Right cardiac atrium (tissue), 5 donors: ENCODE measurements around the gene CHAD. TPM values are rescaled to one million over a fixed set of nuclear protein-coding genes. Genes with fewer than 3 reads are reported as not detected.

Source experiments
- ATAC-seq, 2 donors: fragments of 200-7000 bp; cut with Tn5 transposase; one replicate each; pipeline versions ENCODE4 v1.8.0 to v1.9.1; 2020; ENCODE audit warnings: moderate library complexity in 2 of 2, mild to moderate bottlenecking in 1 of 2
- DNase-seq, 3 donors: peaks; one replicate each; pipeline ENCODE4 v3.0.0-alpha.2; 2020
- H3K27ac ChIP-seq: one replicate; pipeline ENCODE4 v1.5.1; 2013; ENCODE audit warnings: mild to moderate bottlenecking, low read length, control low read depth, moderate library complexity
- H3K27me3 ChIP-seq: one replicate; pipeline ENCODE4 v1.6.1; 2013; ENCODE audit not compliant: control insufficient read depth, insufficient read depth
- H3K4me1 ChIP-seq: one replicate; pipeline ENCODE4 v1.6.1; 2013; ENCODE audit warnings: low read length; ENCODE audit not compliant: control insufficient read depth, insufficient read depth
- H3K4me3 ChIP-seq: one replicate; pipeline ENCODE4 v1.5.1; 2013; ENCODE audit warnings: low read length, control low read depth
- H3K9me3 ChIP-seq: one replicate; pipeline ENCODE4 v1.6.1; 2013; ENCODE audit warnings: low read length; ENCODE audit not compliant: control insufficient read depth
- WGBS: extraction: QIAGEN DNeasy Blood & Tissue Kit; methylation state at CpG from one replicate; pipeline ENCODE4 v1.1.7; 2013; 5-methylcytosine and 5-hydroxymethylcytosine counted together
- intact Hi-C, 4 donors: fragments of 100-400 bp; cut with DNase I; formaldehyde crosslinking; loops; one replicate each; pipeline versions ENCODE4 v1.11.0 to v1.14.0; 2022 to 2023
- polyA plus RNA-seq: library from polyadenylated mRNA; stranded (reverse); fragments of 200-250 nt; gene quantifications from one replicate; pipeline ENCODE4 v1.2.3, GENCODE V29; 2013
- total RNA-seq, 4 donors: library from RNA; stranded (reverse); fragmentation: NEBNext Ultra II Directional; extraction: Animal tissue kit (Norgen Biotek cat#: 25700); gene quantifications; one replicate each; pipeline ENCODE4 v1.2.1, GENCODE V29; 2021
- donor health status: healthy with polysubstance abuse.
- donor health status: DM: no; HTN: yes; CAD: no.
- donor health status: DM: no; HTN: no; CAD: no.
- donor health status: DM: no; HTN: yes; CAD: no; lungs with severe emphysema.
- donor health status: DM: yes; HTN: yes; CAD: no.

Gene CHAD
- total and polyA plus RNA-seq, 5 donors = 0.34 to 1.1 (median 0.57) TPM

GRCh38 chr17:50465635-50466034, 3.0 kb downstream of the CHAD start:
- no peak for DNase-seq
- H3K9me3 ChIP-seq = no peaks in the 10 kb centered on the region
- no peak overlapping the region for H3K27ac ChIP-seq
- intact Hi-C loops = no loop called here
- no peak for ATAC-seq
- H3K4me1 ChIP-seq = peaks cover 5% of the 10 kb centered on the region
- H3K27me3 ChIP-seq = no peaks in the 10 kb centered on the region
- H3K4me3 ChIP-seq = no peak overlapping the region
- WGBS = 94% methylated on average over 9 of the region's 9 CpGs

GRCh38 chr17:50465171-50465570, 3.5 kb downstream of the CHAD start:
- ATAC-seq (no peak), DNase-seq (peak in 1 of 3 donors; percentile 39)
- intact Hi-C loops = no loop called here
- Histone ChIP-seq H3K27me3 (no peaks in the 10 kb centered on the region), H3K4me3 (no peak overlapping the region), H3K4me1 (peaks cover 5% of the 10 kb centered on the region), H3K9me3 (no peaks in the 10 kb centered on the region), H3K27ac (no peak overlapping the region)
- WGBS = 95% methylated on average over 6 of the region's 6 CpGs

- no peak overlapping the region for H3K4me3 ChIP-seq
- WGBS = 82% methylated on average over 4 of the region's 4 CpGs
These were observed 3.9 kb downstream of the CHAD start for GRCh38 chr17:50464736-50465135.

GRCh38 chr17:50464121-50464520, 4.6 kb downstream of the CHAD start:
- H3K27ac ChIP-seq = no peak overlapping the region
- peaks cover 5% of the 10 kb centered on the region for H3K4me1 ChIP-seq
- H3K9me3 ChIP-seq = no peaks in the 10 kb centered on the region
- intact Hi-C loops = no loop called here
- ATAC-seq = no peak
- no peak overlapping the region for H3K4me3 ChIP-seq
- no peaks in the 10 kb centered on the region for H3K27me3 ChIP-seq
- WGBS = 88% methylated on average over 3 of the region's 3 CpGs
- DNase-seq = peak in 1 of 3 donors; percentile 21

More at GRCh38 chr17:50464736-50465135, 3.9 kb downstream of the CHAD start:
- intact Hi-C loops = no loop called here
- DNase-seq (no peak), ATAC-seq (no peak)
- no peaks in the 10 kb centered on the region for H3K9me3 ChIP-seq
- peaks cover 5% of the 10 kb centered on the region for H3K4me1 ChIP-seq
- no peak overlapping the region for H3K27ac ChIP-seq
- no peaks in the 10 kb centered on the region for H3K27me3 ChIP-seq

GRCh38 chr17:50462446-50462845, 6.2 kb downstream of the CHAD start:
- Histone ChIP-seq H3K9me3 (no peaks in the 10 kb centered on the region), H3K27ac (no peak overlapping the region), H3K4me1 (peaks cover 1% of the 10 kb centered on the region), H3K4me3 (no peak overlapping the region), H3K27me3 (no peaks in the 10 kb centered on the region)
- no peak for DNase-seq
- no peak for ATAC-seq
- WGBS = 81% methylated on average over 9 of the region's 9 CpGs
- intact Hi-C loops = no loop called here

- WGBS = 93% methylated on average over 14 of the region's 14 CpGs
- intact Hi-C loops = no loop called here
- no peaks in the 10 kb centered on the region for H3K27me3 ChIP-seq
- ATAC-seq = no peak
- no peak overlapping the region for H3K4me3 ChIP-seq
- H3K9me3 ChIP-seq = no peaks in the 10 kb centered on the region
- H3K27ac ChIP-seq = no peak overlapping the region
- H3K4me1 ChIP-seq = peaks cover 1% of the 10 kb centered on the region
- DNase-seq = peak in 1 of 3 donors; percentile 32
These were observed 7.0 kb downstream of the CHAD start for GRCh38 chr17:50461550-50462132.

- DNase-seq (peak in 1 of 3 donors; percentile 62), ATAC-seq (no peak)
- Histone ChIP-seq H3K27me3 (no peaks in the 10 kb centered on the region), H3K9me3 (no peaks in the 10 kb centered on the region), H3K27ac (no peak overlapping the region), H3K4me3 (no peak overlapping the region), H3K4me1 (peaks cover 1% of the 10 kb centered on the region)
- intact Hi-C loops = no loop called here
- WGBS = 92% methylated on average over 9 of the region's 9 CpGs
These were observed 7.7 kb downstream of the CHAD start for GRCh38 chr17:50460831-50461526.

- H3K9me3 ChIP-seq = no peaks in the 10 kb centered on the region
- peaks cover 1% of the 10 kb centered on the region for H3K4me1 ChIP-seq
- H3K27me3 ChIP-seq = no peaks in the 10 kb centered on the region
- no peak overlapping the region for H3K4me3 ChIP-seq
- DNase-seq (no peak), ATAC-seq (no peak)
- intact Hi-C loops = no loop called here
- WGBS = 83% methylated on average over 4 of the region's 4 CpGs
- no peak overlapping the region for H3K27ac ChIP-seq
These were observed 8.9 kb downstream of the CHAD start for GRCh38 chr17:50459756-50460155.

GRCh38 chr17:50458701-50459676, 9.7 kb downstream of the CHAD start:
- WGBS = 71% methylated on average over 16 of the region's 16 CpGs
- ATAC-seq (no peak), DNase-seq (no peak)
- Histone ChIP-seq H3K4me3 (no peak overlapping the region), H3K9me3 (no peaks in the 10 kb centered on the region), H3K4me1 (peaks cover 1% of the 10 kb centered on the region), H3K27me3 (no peaks in the 10 kb centered on the region), H3K27ac (no peak overlapping the region)
- intact Hi-C loops = no loop called here

GRCh38 chr17:50458270-50458669, 10.4 kb downstream of the CHAD start:
- Histone ChIP-seq H3K4me1 (peaks cover 1% of the 10 kb centered on the region), H3K27ac (no peak overlapping the region), H3K9me3 (no peaks in the 10 kb centered on the region), H3K4me3 (no peak overlapping the region), H3K27me3 (no peaks in the 10 kb centered on the region)
- intact Hi-C loops = no loop called here
- ATAC-seq = no peak
- WGBS = 63% methylated on average over 3 of the region's 3 CpGs
- no peak for DNase-seq

GRCh38 chr17:50457621-50458020, 11.1 kb downstream of the CHAD start:
- H3K4me1 ChIP-seq = peaks cover 1% of the 10 kb centered on the region
- H3K4me3 ChIP-seq = no peak overlapping the region
- no peaks in the 10 kb centered on the region for H3K9me3 ChIP-seq
- no peaks in the 10 kb centered on the region for H3K27me3 ChIP-seq
- intact Hi-C loops = no loop called here
- ATAC-seq (no peak), DNase-seq (no peak)
- no peak overlapping the region for H3K27ac ChIP-seq
- WGBS = 96% methylated on average over 4 of the region's 4 CpGs
